ENCODE results near the gene DOK6.
"Not testable (repeated sequence)": the region's sequence is repeated elsewhere in the genome, so short reads cannot be mapped to it uniquely, and the experiment has no call there.

Gene DOK6

GRCh38 chr18:69658103-69658502 lies 257.4 kb downstream of the DOK6 start:
- H2AFZ ChIP-seq (ENCODE audit: low read depth, low read length) = no peak overlapping the region
- no peaks in the 10 kb centered on the region for H3K36me3 ChIP-seq (ENCODE audit: insufficient read depth, low read length)
- H3K9me3 ChIP-seq (ENCODE audit: low read length) = no peaks in the 10 kb centered on the region
- H3K4me1 ChIP-seq (ENCODE audit: insufficient read depth, low read length) = no peaks in the 10 kb centered on the region
- H3K4me3 ChIP-seq (ENCODE audit: low read length) = no peak overlapping the region
- H3K27me3 ChIP-seq (ENCODE audit: insufficient read depth, low read length) = no peaks in the 10 kb centered on the region

DNA sequence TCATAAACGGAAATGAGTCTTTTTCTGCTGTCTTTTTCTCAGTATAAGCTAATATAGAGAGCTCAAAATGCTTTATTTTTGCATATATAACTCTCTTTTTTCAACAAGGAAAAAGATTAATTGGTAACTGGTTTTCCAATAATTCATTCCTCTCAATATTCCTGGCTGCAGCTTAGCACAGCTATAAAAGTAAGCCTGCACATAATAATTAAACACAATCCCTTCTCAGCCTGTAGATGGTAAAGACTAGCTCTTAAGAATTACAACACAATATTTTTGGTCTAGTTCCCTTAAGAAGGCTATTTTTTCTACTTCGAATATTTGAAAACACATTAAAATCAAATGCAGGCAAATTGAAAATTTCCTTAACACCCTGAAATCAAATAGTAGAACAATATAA lies 258.0 kb downstream of the DOK6 start:
- H3K36me3 ChIP-seq (ENCODE audit: insufficient read depth, low read length) = no peaks in the 10 kb centered on the region
- H3K9me3 ChIP-seq (ENCODE audit: low read length) = no peaks in the 10 kb centered on the region
- no peak overlapping the region for H2AFZ ChIP-seq (ENCODE audit: low read depth, low read length)
- H3K27me3 ChIP-seq (ENCODE audit: insufficient read depth, low read length) = no peaks in the 10 kb centered on the region
- H3K4me1 ChIP-seq (ENCODE audit: insufficient read depth, low read length) = no peaks in the 10 kb centered on the region
- no peak overlapping the region for H3K4me3 ChIP-seq (ENCODE audit: low read length)

- Histone ChIP-seq H3K27me3 (ENCODE audit: insufficient read depth, low read length) (no peaks in the 10 kb centered on the region), H3K4me3 (ENCODE audit: low read length) (no peak overlapping the region), H3K4me1 (ENCODE audit: insufficient read depth, low read length) (no peaks in the 10 kb centered on the region), H3K36me3 (ENCODE audit: insufficient read depth, low read length) (no peaks in the 10 kb centered on the region), H3K9me3 (ENCODE audit: low read length) (no peaks in the 10 kb centered on the region), H2AFZ (ENCODE audit: low read depth, low read length) (no peak overlapping the region)
Observed at GRCh38 chr18:69659142-69659651, 258.5 kb downstream of the DOK6 start.

- H3K4me3 ChIP-seq (ENCODE audit: low read length); H3K36me3 ChIP-seq (ENCODE audit: insufficient read depth, low read length); H3K9me3 ChIP-seq (ENCODE audit: low read length); H3K4me1 ChIP-seq (ENCODE audit: insufficient read depth, low read length); H2AFZ ChIP-seq (ENCODE audit: low read depth, low read length); H3K27me3 ChIP-seq (ENCODE audit: insufficient read depth, low read length): not testable (repeated sequence)
Observed at GRCh38 chr18:69662090-69662489, 261.4 kb downstream of the DOK6 start.

DNA sequence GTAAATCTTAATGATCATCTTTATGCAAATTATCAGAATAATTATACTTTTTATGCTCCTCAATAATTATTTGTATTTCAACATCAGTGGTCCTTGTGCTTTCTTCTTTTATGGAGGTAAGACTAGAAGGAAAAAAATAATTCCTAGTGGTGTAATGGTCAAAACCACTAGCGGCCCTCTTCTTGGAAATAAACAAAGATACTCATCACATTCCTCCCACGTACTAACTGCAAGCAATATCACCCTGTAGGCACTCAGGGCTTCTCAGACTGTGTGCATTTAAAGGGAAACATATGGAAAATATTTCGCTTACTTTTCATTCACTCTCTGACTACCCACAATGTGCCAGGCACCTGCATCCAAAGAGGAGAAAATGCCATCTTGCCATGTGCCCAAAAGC lies 263.7 kb downstream of the DOK6 start:
- no peaks in the 10 kb centered on the region for H3K9me3 ChIP-seq (ENCODE audit: low read length)
- no peak overlapping the region for H2AFZ ChIP-seq (ENCODE audit: low read depth, low read length)
- no peaks in the 10 kb centered on the region for H3K4me1 ChIP-seq (ENCODE audit: insufficient read depth, low read length)
- no peak overlapping the region for H3K4me3 ChIP-seq (ENCODE audit: low read length)
- no peaks in the 10 kb centered on the region for H3K36me3 ChIP-seq (ENCODE audit: insufficient read depth, low read length)
- H3K27me3 ChIP-seq (ENCODE audit: insufficient read depth, low read length) = no peaks in the 10 kb centered on the region

DNA sequence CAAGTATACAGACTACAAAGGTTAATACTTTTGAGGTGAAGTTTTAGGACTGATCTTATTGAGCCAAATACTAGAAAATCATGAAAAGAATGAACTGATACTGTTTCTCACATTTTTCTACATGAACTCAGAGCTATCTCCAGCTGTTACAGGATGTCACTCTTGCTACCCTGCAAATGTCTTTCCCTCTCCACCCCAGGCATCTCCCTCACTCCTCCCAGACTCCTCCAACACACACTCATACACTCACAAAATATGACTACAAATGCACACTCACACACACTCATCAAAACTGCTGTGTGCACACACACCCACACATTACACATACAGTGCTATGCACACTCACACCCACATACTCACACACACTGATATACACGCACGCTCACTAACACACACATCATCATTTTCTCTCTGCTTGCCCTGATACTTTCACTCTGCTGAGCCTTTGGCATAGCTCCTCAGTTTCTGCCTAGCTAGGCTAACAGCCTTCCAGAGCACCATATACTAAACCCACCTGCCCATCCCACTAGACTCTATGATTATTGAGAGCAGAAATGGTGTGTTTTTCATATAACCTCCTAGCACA lies 273.7 kb downstream of the DOK6 start:
- H3K27me3 ChIP-seq (ENCODE audit: insufficient read depth, low read length) = no peaks in the 10 kb centered on the region
- H3K4me1 ChIP-seq (ENCODE audit: insufficient read depth, low read length) = peaks cover 8% of the 10 kb centered on the region
- no peak overlapping the region for H2AFZ ChIP-seq (ENCODE audit: low read depth, low read length)
- no peaks in the 10 kb centered on the region for H3K9me3 ChIP-seq (ENCODE audit: low read length)
- no peak overlapping the region for H3K4me3 ChIP-seq (ENCODE audit: low read length)
- no peaks in the 10 kb centered on the region for H3K36me3 ChIP-seq (ENCODE audit: insufficient read depth, low read length)

DNA sequence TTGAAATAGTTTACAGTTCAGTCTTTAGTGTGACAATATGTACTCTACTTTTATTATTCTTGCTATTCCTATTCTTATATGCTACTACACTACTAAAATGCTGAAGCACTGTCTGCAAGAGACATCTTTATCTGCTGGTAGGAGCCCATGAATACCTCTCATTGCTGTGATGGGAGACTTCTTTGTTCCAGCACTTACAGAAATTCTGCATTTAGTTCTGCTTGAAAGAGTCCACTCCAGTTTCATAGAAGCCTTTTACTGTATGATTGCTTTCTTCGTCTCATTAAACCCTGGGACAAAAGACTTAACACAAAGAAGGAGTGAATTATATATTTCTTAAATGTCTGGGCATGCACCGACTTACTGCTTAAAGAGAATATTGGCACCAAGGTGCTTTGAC lies 274.3 kb downstream of the DOK6 start:
- Histone ChIP-seq H3K4me3 (ENCODE audit: low read length) (no peak overlapping the region), H3K9me3 (ENCODE audit: low read length) (no peaks in the 10 kb centered on the region), H3K4me1 (ENCODE audit: insufficient read depth, low read length) (peaks cover 8% of the 10 kb centered on the region), H3K36me3 (ENCODE audit: insufficient read depth, low read length) (no peaks in the 10 kb centered on the region), H3K27me3 (ENCODE audit: insufficient read depth, low read length) (no peaks in the 10 kb centered on the region), H2AFZ (ENCODE audit: low read depth, low read length) (no peak overlapping the region)

- Histone ChIP-seq H3K36me3 (ENCODE audit: insufficient read depth, low read length) (no peaks in the 10 kb centered on the region), H2AFZ (ENCODE audit: low read depth, low read length) (no peak overlapping the region), H3K4me1 (ENCODE audit: insufficient read depth, low read length) (peaks cover 8% of the 10 kb centered on the region), H3K27me3 (ENCODE audit: insufficient read depth, low read length) (no peaks in the 10 kb centered on the region), H3K9me3 (ENCODE audit: low read length) (no peaks in the 10 kb centered on the region), H3K4me3 (ENCODE audit: low read length) (no peak overlapping the region)
Observed at GRCh38 chr18:69677595-69677994, 276.9 kb downstream of the DOK6 start.

GRCh38 chr18:69680123-69680522 lies 279.4 kb downstream of the DOK6 start:
- Histone ChIP-seq H3K27me3 (ENCODE audit: insufficient read depth, low read length) (no peaks in the 10 kb centered on the region), H3K36me3 (ENCODE audit: insufficient read depth, low read length) (no peaks in the 10 kb centered on the region), H3K4me3 (ENCODE audit: low read length) (no peak overlapping the region), H3K9me3 (ENCODE audit: low read length) (no peaks in the 10 kb centered on the region), H2AFZ (ENCODE audit: low read depth, low read length) (no peak overlapping the region), H3K4me1 (ENCODE audit: insufficient read depth, low read length) (peaks cover 1% of the 10 kb centered on the region)

GRCh38 chr18:69683176-69683575 lies 282.5 kb downstream of the DOK6 start:
- H2AFZ ChIP-seq (ENCODE audit: low read depth, low read length) = no peak overlapping the region
- H3K27me3 ChIP-seq (ENCODE audit: insufficient read depth, low read length) = no peaks in the 10 kb centered on the region
- no peaks in the 10 kb centered on the region for H3K4me1 ChIP-seq (ENCODE audit: insufficient read depth, low read length)
- H3K36me3 ChIP-seq (ENCODE audit: insufficient read depth, low read length) = no peaks in the 10 kb centered on the region
- no peak overlapping the region for H3K4me3 ChIP-seq (ENCODE audit: low read length)
- peaks cover 2% of the 10 kb centered on the region for H3K9me3 ChIP-seq (ENCODE audit: low read length)

DNA sequence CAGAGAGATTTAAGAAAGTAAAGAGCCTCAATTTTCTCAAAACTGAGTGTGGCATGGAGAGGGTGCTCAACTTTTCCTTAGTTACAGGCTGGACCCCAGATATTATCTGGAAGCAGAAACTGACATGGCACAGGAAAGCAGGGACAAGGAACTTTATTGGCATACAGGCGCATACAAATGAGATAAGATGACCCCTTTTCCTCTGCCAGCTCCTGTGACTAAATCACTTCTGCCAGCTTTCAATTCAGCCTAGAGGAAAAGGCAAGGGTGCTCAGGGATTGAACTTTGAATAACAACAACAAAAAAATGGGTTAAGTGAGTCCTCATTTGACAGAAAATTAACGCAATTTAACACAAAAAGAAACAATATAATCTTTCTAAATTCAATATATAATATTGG lies 284.1 kb downstream of the DOK6 start:
- no peak overlapping the region for H2AFZ ChIP-seq (ENCODE audit: low read depth, low read length)
- H3K9me3 ChIP-seq (ENCODE audit: low read length) = peaks cover 2% of the 10 kb centered on the region

DNA sequence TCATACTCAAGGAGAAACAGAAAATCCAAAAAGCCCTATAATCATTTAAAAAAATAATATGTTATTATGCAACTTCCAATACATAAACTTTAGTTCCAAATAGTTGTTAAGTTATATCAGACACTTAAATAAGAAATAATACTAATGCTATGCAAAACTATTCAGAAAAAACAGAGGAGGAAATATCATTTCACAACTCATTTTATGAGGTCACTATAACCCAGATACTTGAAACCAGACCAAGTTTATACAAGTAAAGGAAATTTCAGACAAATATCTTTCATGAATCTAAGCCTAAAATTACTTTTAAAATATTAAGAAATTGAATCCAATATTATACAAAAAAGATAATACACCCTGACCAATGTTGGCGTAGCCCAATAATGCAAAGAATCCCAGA lies 286.2 kb downstream of the DOK6 start:
- Histone ChIP-seq H2AFZ (ENCODE audit: low read depth, low read length) (no peak overlapping the region), H3K36me3 (ENCODE audit: insufficient read depth, low read length) (no peaks in the 10 kb centered on the region), H3K4me1 (ENCODE audit: insufficient read depth, low read length) (no peaks in the 10 kb centered on the region), H3K4me3 (ENCODE audit: low read length) (no peak overlapping the region), H3K27me3 (ENCODE audit: insufficient read depth, low read length) (no peaks in the 10 kb centered on the region), H3K9me3 (ENCODE audit: low read length) (peaks cover 5% of the 10 kb centered on the region)

More for the DNA sequence above, 284.1 kb downstream of the DOK6 start:
- H3K4me1 ChIP-seq (ENCODE audit: insufficient read depth, low read length) = no peaks in the 10 kb centered on the region
- no peak overlapping the region for H3K4me3 ChIP-seq (ENCODE audit: low read length)
- H3K27me3 ChIP-seq (ENCODE audit: insufficient read depth, low read length) = no peaks in the 10 kb centered on the region
- H3K36me3 ChIP-seq (ENCODE audit: insufficient read depth, low read length) = no peaks in the 10 kb centered on the region

- Histone ChIP-seq H3K27me3 (ENCODE audit: insufficient read depth, low read length) (no peaks in the 10 kb centered on the region), H2AFZ (ENCODE audit: low read depth, low read length) (no peak overlapping the region), H3K4me3 (ENCODE audit: low read length) (no peak overlapping the region), H3K9me3 (ENCODE audit: low read length) (peaks cover 5% of the 10 kb centered on the region), H3K36me3 (ENCODE audit: insufficient read depth, low read length) (no peaks in the 10 kb centered on the region), H3K4me1 (ENCODE audit: insufficient read depth, low read length) (no peaks in the 10 kb centered on the region)
Observed at GRCh38 chr18:69689121-69689759, 288.6 kb downstream of the DOK6 start.
